Measurements from ENCODE around the gene BEND5.

The BEND5 gene

DNA sequence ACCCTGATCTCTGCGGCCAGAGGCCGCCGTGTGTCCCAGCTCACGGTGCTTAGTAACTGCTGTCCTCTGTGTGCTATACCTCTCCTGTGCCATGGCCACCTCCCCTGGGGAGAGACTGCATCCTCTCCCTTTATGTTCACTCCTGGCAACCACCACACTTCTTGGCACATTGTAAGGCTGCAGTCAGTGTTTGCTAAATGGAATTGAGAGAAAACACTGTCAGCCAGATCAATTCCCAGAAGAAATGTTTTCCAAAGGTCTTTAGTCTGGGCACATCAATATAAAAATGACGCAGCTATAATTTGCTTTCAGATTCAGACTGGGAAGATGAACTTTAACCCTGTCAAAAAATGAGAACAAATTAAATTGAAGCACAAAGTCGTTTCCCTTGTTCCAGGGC lies 96.8 kb downstream of the BEND5 start:
- no peak for DNase-seq (ENCODE audit: low spot score)

DNA sequence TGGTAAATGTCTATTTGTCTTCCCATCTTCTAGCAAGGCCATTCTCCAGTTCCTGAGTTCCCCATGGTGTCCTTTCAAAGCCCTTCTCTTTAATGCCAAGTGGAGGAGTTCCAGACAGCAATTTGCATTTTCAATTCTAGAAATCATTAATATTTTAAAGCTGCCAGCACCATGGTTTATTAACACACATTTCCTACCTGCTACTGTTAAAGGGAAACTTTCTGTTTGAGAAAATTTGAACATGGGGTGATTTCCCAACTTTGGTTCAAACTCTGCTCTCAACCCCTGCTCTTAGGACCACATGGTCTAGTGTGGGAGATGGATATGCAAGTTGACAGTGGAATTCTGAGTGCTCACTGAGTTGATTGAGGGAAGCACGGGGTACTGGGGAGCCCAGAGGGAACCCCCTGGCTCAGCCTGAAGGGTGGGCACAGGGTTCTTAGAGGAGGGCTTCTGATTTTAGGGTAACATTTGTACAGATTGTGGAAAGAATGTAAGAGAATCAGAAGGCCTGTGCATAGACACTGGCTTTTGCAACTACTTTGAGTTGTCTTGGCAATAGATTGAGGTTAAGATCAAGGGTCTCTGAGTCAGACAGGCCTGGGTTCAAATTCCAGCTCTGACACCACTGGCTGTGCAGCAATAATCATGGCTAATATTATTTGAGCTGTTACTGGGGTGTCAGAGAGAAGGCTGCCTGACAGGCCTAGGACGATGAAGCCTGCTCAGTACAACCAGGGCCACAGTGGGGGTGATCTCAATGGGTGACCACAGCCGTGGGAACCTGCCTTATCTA lies 97.8 kb downstream of the BEND5 start:
- DNase-seq (ENCODE audit: low spot score): no peak
